HS-27A (cell line): Measurements from ENCODE around the gene BEX2.
"Not testable (repeated sequence)": the region's sequence is repeated elsewhere in the genome, so short reads cannot be mapped to it uniquely, and the experiment has no call there.

Experiments
- DNase-seq: peaks from one replicate; pipeline ENCODE4 v3.0.0-alpha.2; 2012; ENCODE audit warnings: low read depth, missing footprints

BEX2 gene

DNA sequence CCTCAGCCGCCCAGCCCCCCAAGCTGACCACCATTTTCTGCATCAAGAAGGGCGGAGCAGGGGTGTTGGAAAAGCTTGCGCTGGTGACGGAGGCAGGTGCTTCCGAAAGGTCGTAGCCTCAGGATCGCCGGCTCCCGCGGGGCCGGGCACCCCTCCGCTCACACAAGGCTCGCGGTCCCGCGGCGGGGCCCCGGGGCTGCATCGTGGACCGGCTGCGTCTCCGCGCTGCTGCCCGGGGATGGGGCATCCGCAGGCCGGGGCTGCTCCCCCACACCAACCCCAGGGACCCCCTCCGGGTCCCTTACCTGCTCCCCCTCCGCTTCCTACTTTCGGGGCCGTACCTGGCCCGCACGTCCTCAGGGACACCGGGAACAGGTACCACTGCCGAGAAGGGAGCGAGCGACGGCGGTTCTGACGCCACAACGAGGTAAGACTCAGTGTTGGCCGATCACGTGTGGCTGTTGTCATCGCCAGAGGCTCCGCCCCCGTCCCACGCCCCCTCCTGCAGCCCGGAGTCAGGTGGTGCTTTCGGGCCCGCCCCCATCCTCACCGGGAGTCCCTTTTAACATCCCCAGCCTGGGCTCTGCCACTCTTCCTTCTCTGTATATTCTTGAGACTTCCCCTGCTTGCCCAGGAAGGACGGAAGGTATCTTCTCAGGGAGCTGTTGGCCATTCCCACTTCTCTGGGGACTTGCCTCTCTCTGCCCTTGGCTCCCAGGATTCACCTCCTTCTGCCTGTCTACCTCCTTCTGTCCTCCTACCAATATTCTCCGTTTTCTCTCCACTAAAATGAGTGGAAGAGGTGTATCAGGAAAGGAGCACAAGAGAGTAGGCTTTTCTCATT, at the start of gene BEX2:
BEX2 (minus strand) TSS at position 436 of the 844 bp plus-strand sequence. CDS start 1,014 bp downstream, outside the sequence.
- no peak for DNase-seq

GRCh38 chrX:103360092-103360491, 49.3 kb upstream of the BEX2 start:
- no peak for DNase-seq

DNA sequence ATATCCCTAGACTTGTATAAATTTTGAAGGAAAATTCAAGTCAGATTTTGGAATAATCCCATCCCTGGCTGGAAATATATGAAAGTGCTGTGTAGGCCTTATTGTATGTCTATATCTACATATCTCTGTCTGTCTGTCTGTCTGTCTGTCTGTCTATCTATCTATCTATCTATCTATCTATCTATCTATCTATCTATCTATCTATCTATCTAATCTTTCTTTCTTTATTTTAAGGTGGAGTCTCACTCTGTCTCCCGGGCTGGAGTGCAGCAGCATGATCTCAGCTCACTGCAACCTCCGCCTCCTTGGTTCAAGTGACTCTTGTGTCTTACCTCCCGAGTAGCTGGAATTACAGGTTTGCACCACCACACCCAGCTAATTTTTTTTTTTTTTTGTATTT, 48.8 kb upstream of the BEX2 start:
- DNase-seq, result not testable (repeated sequence)

GRCh38 chrX:103357871-103358270, 47.1 kb upstream of the BEX2 start:
- no peak for DNase-seq

DNA sequence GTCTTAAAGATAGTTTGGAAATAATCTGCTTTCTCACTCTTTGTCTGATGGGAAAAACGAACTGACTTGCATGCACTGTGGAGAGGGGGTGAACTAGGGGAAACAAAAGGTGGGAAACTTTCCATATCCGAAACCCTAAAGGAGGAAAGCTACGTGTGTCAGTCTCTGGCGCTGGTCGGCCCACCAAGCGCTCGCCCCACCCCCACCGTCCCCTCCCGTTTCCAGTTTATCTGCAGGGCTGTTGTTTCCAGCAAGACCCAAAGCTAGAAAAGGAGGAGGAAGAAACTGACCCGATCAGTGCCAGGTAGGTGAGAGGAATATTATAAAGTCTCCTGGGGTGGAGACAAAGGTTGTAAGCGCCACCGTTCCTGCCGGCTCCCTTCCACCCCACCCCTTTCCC, 46.1 kb upstream of the BEX2 start:
- DNase-seq, result no peak

DNA sequence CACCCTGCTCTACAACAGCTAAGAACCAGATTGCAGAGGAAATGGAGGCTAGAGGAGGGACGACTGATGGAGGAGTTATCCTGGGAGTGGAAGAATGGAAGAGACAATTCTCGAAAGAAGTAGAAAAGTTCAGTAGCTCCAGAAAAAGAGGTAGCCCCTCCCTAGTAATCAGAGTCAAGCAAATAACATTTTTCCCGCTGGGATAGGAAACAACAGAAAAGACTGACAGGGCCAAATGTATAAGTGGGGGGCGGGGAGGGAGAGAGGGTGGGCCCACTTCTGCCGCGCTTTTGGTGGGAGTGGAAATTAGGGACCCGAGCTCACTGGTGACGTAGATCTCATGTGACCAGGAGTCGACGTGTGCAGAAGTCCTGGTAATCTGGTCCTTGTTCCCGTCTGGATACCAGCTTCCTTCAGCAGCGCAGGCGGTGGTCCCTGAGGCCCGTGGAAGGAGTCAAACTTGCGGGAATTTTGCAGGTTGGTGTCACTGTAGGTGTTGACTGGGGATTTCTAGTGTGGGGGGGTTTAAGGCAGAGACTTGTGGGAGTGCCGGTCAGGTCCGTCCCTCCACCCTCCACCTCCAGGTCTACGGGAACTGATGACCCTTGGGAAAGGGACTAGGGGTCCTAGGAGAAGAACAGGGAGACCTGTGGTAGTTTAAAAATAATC, 45.5 kb upstream of the BEX2 start, which contains the start of gene TCEAL9:
TCEAL9 (plus strand) TSS at position 377 of the 669 bp plus-strand sequence. CDS start 1,179 bp downstream, outside the sequence.
- DNase-seq, result no peak

GRCh38 chrX:103347682-103348397, 37.0 kb upstream of the BEX2 start:
- DNase-seq, result no peak

DNA sequence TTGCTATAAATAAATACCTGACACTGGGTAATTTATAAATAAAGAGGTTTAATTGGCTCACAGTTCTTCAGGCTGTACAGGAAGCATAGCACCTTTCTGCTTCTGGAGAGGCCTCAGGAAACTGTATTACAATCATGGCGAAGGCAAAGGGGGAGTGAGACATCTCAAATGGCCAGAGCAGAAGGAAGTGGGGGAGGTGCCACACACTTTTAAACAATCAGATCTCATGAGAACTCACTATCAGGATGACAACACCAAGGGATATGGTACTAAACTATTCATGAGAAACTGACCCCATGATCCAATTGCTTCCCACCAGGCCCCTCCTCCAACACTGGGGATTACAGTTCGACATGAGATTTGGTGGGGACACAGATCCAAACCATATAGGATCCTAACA, 33.8 kb upstream of the BEX2 start:
- no peak for DNase-seq

- no peak for DNase-seq
Observed at GRCh38 chrX:103343105-103343504, 32.3 kb upstream of the BEX2 start.

DNA sequence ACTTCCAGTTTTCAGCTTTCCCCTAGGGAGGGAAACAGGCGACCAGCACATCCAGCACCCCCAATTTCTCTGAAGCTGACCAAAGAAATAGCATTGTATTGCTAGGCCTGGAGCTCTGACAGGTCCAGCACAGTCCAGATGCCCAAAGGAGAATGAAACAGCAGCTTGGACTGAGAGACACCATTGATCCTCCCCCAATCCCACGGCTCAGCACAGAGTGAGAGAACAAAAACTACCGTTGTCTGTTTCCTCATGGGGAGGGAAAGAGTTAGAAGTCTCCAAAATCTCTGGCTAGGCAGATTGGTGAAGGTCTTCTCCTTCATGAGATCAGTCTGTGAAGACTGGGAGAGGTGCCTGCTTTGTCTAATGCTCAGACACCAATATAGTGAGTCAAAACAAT, 27.9 kb upstream of the BEX2 start:
- no peak for DNase-seq

GRCh38 chrX:103330681-103331288, 20.0 kb upstream of the BEX2 start:
- no peak for DNase-seq

DNA sequence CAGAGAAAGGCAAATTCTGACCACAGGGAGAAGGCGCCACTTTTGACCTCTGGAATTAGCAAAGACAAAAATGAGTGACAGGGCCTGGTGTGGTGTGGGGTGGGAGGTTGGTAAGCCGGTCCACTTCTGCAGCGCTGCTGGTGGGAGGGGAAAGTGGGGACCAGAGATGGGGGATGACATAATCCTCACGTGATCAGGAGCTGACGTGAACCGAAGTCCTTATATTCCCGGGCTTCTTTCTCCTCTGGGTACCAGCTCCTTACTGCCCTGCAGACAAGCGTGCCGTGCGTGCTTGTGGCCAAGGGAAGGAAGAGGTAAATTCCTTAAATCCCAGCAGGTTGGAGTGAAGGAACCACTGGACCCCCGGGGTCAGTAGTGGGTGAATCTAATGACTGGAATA, 19.2 kb upstream of the BEX2 start, which contains the start of gene TCEAL7:
TCEAL7 (plus strand) TSS at position 249 of the 400 bp plus-strand sequence. CDS start 1,165 bp downstream, outside the sequence.
- DNase-seq, result no peak

DNA sequence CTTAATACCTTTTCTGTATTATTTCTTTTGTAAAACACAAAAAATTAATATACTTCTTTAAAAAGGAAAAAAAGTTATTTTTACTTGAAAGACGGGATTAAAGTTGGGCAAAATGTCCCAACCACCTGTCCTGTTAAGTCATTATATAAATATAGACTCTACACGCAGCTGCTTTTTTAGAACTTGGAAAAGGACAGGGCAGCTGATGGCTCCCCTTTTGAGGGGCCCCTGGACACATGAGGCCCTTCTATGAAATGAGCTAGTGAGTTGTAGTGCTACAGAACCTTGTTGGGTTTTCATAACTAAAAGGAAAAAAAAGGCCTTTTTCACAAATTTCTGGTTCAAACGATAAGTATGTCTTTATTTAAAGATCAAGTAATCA, 600 bp upstream of the BEX2 start:
- no peak for DNase-seq

GRCh38 chrX:103309860-103310554, 783 bp downstream of the BEX2 start:
- DNase-seq, result no peak

GRCh38 chrX:103305666-103306065, 5.1 kb downstream of the BEX2 start:
- DNase-seq, result not testable (repeated sequence)

GRCh38 chrX:103304705-103305104, 6.1 kb downstream of the BEX2 start:
- no peak for DNase-seq

GRCh38 chrX:103293118-103293517, 17.7 kb downstream of the BEX2 start:
- no peak for DNase-seq

DNA sequence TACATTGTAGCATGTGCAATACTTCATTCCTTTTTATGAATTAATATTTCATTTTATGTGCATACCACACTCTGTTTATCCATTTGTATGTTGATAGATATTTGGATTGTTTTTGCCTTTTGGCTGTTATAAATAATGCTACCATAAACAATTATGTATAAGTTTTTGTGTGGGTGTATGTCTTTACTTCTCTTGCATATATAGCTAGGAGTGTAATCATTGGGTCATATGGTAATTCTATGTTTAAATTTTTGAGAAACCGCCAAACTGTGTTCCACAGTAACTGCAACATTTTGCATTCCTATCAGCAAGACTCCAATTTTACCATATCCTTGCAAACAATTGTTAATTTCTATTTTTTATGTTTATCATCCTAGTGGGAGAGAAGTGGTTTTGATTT, 31.2 kb downstream of the BEX2 start:
- no peak for DNase-seq

DNA sequence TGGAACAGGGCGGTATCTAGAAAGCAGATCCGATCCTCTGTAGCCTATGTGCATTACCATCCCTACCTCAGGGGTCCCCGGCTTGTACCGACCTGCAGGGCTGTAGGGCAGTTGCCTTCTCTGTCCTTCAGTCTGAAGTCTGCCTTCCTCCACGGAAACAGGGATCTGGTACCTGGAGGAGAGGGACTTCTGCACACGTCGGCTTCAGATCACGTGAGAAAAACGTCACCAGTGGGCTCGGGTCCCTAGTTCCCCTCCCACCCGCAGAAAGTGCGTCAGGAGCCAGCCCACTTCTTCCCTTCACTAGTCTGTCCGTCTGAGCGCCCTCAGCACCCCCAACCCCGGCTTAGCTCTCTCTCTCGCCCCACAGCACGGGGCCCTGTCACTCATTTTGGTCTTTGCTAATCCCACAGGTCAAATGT, 34.2 kb downstream of the BEX2 start, which contains the start of gene TCEAL5:
TCEAL5 (minus strand) TSS at position 170 of the 422 bp plus-strand sequence. CDS start 2,187 bp downstream, outside the sequence.
- no peak for DNase-seq

DNA sequence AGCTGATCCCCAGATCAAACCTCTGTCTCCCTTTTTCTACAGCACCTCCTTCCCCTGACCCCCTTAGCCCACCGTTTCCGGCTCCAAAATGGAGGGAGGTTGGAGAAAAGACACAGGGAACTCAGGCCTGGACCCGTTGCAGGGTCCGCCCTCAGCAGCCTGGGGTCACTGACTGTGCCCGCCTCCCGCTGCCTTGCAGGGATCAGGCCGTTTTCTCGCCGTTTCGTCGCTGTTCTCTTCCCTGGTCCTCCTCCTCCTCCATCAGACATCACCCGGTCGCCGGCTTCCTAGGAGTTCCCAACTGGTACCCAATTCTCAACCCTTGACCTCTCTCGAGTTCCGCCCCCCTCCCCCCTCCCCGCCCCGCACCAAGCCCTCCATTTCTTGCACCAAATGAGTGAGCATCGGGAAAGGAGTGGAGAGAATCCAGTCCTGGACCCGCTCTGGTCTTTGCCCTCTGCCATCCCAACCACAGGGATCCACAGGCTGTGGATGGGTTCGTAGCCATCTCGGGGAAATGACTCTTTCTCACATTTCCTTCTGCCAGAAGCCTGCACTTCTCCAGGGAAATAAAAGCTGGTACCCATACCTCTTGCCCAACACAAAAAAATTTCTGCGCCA, 34.7 kb downstream of the BEX2 start:
- DNase-seq, result no peak

DNA sequence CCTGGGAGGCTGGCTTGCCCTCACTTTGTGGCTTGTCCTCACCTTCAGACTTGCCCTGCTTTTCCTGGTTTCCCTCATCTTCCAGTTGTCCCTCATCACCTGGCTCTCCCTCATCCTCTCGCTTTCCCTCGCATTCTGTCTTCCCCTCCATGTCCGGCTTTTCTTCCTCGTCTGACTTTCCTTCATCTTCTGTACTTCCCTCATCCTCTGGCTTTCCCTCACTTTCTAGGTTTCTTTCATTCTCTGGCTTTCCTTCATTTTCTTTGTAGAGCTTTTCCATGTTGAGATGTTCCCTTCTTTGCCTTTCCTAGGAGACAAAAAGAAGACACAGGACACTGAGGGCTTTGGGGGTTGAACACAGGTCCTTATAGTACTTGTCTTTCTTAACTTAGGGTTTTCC, 36.5 kb downstream of the BEX2 start:
- no peak for DNase-seq
